ENCODE measurements around the gene RBM10. TPM values are rescaled to one million over a fixed set of nuclear protein-coding genes. Genes with fewer than 3 reads are reported as not detected.

Gene RBM10
- total RNA-seq, 1 donor from 2014 or later, result 38.5 TPM

DNA sequence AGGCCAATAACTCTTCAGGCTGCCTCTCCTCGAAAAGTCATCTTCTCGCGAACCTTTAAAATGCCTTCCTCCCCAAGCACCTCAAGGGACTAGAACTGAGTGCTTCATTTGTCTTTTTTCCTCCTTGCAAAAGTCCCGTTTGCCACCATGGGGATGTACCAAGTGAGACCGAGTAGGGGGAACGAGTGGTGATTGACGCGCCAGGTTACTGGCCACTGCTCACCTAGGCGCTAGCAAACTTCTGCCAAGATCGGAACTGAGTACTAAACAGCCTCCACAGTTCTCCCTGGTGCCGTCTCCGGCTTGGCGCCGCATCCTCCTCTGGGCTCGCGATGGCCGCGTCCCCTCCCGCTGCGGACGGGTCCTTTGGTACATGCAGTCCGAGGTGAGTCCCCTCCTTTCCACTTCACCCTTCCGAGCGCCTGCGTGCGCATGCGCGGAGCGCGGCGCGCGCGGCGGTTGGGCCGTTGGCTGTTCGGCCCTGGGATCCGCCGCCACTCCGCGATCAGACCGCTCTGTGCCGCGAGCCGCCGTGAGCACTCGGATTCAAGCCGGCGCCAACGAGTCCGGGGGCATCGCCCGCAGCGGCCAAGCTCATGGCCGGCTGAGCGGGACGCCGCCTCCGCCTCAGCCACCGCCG lies 73.4 kb downstream of the RBM10 start, which contains the start of gene CDK16:
TSS of gene CDK16 (plus strand) at position 402 of the 640 bp plus-strand sequence. CDS start 4,877 bp downstream, outside the sequence.
- DNase-seq (ENCODE audit: low spot score), result peak; percentile 80

DNA sequence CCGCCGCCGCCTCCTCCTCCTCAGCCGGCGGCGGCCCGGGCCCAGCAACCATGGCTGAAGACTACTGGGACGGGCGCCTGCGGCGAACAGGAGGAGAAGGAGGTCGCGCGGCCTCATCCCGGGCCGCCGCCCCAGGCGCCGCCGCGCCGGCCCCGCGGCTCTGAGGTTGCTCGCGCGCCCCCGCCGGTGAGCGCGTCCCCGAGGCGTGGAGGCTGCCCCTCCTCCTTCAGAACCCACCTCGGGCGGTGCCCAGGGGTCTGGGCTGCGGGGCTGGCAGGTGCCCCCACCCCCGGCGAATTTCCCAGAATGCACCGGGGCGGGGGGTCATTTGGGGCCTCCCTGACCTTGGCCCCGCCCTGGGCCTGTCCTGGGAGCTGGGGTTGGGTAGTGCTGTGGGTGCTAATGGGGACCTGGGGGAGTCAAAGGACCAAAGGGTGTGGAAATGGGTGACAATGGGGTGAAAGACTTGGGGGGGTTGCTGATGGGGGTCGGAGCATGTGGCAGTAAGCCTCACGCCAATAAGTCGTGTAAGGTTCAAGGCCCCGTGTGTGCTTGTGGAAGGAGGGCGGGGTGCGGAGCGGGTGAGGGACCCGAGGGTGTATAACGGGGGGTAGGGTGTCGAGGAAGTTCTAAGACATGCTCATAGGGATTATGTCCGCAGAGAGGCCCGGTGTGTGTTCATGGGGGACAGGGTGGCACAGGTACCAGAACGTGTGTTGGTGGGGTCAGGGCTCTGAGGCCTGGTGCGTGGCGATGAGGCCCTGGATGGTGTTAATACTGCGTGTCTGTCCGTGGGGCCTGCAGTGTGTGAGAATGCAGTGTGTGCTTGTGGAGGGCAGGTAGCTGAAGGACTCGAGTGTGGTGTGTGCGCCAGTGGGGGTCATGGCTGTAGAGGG lies 74.1 kb downstream of the RBM10 start:
- DNase-seq (ENCODE audit: low spot score), result peak; percentile 60

DNA sequence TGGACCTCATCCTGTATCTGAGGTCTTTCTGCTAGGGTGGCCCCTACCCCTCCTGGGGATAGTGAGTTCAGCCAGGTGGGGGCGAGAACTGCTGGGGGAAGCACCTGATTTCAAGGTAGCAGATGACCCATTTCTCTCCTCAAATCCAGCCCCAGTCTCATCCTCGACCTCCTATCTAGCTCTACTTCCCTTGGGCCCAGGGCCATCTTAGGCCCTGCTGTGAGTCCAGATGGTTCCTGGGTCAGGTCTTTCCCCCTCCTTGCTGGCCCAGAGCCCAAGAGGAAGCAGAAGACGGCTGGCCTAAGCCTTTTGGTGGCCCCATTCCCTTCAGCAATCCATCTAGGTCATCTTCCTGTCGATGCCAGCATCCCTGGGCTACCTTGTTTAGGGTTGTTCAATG lies 76.7 kb downstream of the RBM10 start:
- no peak for DNase-seq (ENCODE audit: low spot score)

DNA sequence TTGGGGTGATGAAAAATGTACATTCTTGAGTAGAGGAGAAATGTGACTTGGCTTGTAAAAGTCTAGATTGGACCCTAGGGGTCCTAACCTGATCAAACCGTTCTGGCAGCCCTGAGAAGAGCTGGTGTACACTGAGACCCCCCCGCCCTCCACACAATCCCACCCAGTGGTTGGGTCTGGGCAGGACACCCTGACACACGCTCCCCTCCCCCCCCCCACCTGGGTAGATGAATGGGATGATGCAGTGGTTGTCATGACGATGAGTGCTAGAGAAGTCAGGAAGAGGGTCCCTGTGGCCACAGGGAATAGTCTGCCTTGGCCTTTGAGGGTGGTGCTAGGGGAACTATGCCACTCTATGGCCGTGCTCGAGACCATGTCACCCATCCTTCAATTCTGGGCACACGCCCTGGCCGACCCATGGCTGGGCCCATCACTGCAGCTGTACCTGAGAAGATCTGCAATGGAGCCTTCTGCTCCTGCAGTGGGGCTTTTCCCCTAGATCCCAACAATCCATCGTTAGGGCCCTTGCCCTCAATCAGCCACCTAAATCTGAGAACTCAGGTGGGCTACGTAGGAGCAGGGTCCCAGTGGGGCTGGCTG lies 77.8 kb downstream of the RBM10 start:
- no peak for DNase-seq (ENCODE audit: low spot score)

DNA sequence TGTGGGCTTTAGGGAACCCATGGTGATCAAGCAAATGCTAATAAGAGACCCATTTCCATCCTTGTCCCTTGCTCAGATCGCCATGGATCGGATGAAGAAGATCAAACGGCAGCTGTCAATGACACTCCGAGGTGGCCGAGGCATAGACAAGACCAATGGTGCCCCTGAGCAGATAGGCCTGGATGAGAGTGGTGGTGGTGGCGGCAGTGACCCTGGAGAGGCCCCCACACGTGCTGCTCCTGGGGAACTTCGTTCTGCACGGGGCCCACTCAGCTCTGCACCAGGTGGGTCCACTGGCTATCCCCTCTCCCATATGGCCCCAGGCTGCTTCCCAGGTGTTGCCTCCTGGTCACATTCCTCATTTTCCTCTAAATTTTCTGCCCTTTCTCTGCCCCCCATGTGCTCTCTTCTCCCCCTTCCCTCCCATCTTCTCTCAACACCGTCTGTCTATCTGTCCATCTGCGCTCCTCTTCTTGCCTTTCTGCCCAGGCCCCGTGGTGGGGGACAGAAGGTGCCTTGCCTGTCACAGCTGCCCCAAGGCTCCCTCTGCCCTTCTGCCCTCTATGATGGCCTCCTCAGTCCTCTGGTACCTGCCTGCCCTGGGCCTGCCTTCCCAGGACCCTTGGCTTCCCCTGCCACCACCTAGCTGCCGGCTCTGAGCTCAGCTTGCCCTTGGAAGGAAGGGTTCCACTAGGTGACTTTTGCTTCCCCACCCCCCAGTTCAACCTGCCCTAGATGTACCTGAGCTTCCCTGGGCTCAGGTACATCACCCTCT lies 78.6 kb downstream of the RBM10 start:
- no peak for DNase-seq (ENCODE audit: low spot score)

DNA sequence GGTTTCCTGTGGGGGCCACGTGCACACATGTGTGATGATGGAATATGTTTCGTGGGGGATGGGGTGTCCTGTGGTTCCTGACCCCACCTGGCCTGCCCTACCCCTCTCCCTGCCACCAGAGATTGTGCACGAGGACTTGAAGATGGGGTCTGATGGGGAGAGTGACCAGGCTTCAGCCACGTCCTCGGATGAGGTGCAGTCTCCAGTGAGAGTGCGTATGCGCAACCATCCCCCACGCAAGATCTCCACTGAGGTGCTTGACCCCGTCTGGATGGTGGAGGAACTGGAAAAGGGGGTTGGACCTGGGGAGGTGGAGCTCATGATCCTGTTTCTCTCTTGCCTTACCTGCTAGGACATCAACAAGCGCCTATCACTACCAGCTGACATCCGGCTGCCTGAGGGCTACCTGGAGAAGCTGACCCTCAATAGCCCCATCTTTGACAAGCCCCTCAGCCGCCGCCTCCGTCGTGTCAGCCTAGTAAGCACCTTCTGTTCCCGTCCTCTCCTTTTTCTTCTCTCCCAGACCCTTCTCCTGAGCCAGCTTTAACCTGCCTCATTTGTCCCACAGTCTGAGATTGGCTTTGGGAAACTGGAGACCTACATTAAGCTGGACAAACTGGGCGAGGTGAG lies 79.4 kb downstream of the RBM10 start:
- no peak for DNase-seq (ENCODE audit: low spot score)

DNA sequence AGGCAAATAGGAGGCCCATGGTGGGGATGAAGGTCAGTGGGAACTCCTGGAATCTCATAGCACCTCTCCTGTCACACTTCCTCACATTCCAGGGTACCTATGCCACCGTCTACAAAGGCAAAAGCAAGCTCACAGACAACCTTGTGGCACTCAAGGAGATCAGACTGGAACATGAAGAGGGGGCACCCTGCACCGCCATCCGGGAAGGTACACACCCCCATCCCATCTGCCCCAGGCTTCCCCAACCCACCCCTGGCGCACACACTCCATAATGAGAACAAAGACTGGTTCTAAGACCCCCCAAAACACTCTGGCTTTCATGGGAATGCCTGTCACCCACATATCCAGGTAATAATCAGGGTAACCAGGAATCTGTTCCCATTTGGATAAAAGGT lies 79.9 kb downstream of the RBM10 start:
- no peak for DNase-seq (ENCODE audit: low spot score)

DNA sequence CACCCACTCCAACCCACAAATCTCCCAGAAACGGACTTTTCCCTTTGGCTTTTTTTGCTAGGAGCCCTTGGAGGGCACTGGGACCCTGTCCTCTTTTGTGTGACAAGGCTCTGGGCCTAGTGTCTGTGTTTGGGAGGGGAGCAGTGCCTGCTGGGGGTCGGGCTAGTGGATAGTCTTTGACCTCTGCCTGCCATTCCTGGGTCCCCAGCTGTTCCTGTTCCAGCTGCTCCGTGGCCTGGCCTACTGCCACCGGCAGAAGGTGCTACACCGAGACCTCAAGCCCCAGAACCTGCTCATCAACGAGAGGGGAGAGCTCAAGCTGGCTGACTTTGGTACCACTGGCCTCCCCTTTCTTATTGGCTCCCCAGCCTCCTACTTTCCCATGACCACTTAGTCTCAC lies 81.0 kb downstream of the RBM10 start:
- DNase-seq (ENCODE audit: low spot score), result no peak

DNA sequence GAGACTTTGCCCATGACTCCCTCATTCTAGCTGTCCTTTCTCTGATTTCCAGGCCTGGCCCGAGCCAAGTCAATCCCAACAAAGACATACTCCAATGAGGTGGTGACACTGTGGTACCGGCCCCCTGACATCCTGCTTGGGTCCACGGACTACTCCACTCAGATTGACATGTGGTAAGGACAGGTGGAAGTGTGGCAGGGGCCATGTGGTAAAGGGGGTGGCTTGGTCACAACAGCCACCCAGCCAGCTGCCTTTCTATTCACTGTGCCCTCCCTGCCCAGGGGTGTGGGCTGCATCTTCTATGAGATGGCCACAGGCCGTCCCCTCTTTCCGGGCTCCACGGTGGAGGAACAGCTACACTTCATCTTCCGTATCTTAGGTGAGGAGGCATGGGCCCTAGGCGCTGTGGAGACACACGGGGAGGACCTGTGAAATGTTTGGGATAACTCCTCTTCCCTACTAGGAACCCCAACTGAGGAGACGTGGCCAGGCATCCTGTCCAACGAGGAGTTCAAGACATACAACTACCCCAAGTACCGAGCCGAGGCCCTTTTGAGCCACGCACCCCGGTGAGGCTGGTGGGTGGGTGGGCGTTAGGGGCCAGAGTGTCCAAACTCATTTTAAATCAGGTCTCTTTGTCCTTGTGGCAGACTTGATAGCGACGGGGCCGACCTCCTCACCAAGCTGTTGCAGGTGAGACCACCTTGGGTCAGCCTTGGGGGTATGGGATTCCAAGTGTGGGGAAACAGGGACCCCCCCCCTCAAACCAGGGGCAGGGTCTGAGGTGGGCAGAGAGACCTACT lies 81.7 kb downstream of the RBM10 start:
- DNase-seq (ENCODE audit: low spot score), result no peak

DNA sequence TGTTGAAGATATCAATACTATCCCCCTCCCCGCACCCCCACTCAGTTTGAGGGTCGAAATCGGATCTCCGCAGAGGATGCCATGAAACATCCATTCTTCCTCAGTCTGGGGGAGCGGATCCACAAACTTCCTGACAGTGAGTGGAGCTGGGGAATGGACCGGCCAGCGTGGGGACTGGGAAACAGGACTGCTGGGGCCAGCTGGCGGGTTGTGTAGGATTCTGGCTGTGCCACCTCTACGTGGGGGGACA lies 82.2 kb downstream of the RBM10 start:
- DNase-seq (ENCODE audit: low spot score), result no peak

DNA sequence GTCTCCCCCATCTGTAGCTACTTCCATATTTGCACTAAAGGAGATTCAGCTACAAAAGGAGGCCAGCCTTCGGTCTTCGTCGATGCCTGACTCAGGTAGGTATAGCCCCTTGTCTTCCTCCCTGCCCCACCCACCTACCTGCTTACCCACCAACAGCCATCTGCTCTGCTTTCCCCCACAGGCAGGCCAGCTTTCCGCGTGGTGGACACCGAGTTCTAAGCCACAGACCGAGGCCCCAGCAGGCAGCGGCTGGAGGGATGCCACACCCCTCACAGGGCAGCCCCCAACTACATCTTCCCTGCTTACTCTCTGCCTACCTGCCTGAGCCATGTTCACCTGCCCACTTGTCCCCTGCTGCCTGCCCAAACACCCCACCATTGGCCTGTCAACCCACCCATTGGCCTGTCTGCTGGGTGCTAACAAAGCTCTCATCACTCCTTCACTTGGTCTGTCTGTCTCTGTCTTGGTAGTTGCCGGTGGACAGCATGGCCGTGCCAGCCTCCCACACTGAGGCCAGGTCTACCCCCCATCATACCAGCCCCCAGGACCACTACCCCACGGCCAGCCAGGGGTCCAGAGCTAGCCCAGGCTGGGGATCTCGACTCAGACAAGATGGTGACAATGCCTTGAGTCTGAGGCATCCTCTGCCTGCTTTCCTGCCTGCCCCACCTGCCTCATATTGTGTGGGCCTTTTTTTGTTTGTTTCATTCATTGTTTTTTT lies 83.7 kb downstream of the RBM10 start:
- DNase-seq (ENCODE audit: low spot score), result no peak

DNA sequence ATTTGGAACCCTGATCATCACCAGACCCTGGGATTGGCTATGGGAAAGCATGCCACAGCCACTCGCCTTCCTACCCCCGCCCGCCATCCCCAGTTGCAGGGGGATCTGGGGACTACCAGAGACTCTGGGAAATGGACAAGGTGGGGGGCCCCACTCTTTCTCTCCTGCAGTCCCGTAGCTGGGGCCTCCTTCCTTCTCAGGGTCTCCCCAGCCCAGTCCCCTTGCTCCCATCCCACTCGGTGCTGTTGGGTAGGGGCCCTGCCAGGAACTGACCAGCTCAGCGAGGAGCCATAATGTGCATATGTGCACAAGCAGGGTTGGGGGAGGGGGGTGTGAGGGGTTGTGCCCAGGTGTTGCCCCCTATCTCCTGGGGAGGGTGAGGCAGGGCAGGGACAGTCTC lies 84.4 kb downstream of the RBM10 start:
- DNase-seq (ENCODE audit: low spot score), result no peak

DNA sequence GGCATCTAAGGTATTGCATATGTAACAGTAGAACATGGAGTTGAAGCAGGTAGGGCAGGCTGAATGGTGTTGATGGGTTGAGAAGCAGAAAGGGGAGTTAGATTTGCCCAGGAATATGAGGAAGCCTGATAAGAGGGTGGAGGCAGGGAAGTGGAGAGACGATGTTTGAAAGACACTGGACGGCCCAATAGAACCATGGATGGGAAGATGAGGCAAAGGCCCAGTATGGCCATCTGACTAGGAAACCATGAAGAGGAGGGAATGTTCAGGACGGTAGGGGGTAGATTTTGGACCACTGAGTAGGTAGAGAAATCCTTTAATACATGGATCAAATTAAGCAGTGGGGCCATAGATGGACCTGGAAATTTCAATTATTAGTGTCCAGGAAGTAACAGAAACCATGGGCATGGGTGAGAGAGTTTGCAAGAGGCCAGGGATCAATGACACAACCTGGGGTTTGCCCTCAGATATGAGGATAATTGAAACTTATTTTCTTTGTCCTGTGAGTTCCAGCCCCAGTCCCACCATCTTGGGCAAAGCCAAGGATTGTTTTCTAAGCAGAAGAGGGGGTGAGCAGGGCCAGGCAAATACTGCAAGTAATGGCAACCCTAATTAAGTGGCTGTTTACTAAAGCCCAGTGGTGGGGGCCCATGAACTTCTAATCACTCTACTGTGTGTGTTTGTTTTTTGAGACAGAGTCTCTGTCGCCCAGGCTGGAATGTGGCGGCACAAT lies 85.3 kb downstream of the RBM10 start:
- DNase-seq (ENCODE audit: low spot score), result no peak

DNA sequence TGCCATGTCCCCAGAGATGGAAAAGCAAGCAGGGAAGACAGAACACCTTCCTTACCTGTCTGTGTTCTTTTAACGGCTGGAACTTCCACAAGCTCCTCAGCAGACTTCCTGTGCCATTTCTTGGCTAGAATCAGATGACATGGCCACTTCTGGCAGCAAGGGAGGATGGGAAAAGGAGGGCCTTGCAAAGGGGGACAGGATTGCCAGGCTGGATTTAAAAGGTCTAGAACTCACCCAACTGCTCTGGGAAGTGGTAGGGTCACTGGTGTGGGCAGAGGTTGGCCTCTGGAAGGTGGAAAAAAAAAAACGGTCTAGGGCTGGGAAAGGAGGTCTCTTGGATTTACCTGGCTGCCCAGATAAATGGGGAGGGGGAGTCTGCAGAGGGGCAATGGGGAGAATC lies 86.1 kb downstream of the RBM10 start:
- DNase-seq (ENCODE audit: low spot score), result no peak

DNA sequence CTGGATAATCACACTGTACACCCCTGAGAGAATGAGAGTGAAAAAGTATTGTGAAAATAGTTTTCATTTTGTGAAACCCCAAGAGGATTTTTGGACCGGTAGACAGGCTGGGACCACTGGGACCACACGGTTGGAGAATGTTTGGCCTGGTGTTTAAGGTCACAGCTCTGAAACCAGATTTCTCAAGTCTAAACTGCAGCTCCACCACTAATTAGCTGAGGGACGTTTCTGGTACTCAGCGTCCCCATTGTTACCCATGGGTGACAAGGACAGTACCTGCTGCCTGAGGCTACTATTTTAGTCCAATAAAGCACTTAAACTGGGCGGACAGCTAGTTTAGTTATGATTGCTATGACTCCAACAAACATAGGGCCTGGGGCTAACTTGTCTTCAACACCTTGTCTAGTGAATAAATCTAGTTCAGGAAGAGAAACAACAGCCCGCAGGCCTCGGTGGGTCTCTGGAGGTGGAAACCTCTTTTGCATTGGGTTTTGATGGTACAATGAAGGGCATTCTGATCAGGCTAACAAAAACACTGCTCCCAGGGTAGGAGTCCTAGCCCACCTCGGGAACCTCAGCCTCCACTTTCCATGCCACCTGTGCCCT lies 87.3 kb downstream of the RBM10 start:
- no peak for DNase-seq (ENCODE audit: low spot score)

DNA sequence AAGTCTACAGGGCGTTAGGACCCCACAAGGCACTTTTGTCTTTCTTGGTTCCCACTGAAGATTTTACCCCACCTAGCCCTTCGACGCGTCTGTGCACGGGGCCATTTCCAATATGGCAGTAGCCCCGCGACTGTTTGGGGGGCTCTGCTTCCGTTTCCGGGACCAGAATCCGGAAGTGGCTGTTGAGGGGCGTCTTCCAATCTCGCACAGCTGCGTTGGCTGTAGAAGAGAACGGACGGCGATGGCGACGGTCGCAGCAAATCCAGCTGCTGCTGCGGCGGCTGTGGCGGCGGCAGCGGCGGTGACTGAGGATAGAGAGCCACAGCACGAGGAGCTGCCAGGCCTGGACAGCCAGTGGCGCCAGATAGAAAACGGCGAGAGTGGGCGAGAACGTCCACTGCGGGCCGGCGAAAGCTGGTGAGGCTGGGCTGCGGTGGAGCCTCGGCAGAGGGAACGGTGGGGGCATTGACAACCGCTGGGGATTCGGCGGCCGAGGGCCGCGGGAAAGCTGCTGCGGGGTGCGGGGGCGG lies 87.8 kb downstream of the RBM10 start, which contains the start of gene USP11:
TSS of gene USP11 (plus strand) at position 207 of the 530 bp plus-strand sequence. CDS start at position 242, 35 bp downstream.
- peak; percentile 68 for DNase-seq (ENCODE audit: low spot score)

DNA sequence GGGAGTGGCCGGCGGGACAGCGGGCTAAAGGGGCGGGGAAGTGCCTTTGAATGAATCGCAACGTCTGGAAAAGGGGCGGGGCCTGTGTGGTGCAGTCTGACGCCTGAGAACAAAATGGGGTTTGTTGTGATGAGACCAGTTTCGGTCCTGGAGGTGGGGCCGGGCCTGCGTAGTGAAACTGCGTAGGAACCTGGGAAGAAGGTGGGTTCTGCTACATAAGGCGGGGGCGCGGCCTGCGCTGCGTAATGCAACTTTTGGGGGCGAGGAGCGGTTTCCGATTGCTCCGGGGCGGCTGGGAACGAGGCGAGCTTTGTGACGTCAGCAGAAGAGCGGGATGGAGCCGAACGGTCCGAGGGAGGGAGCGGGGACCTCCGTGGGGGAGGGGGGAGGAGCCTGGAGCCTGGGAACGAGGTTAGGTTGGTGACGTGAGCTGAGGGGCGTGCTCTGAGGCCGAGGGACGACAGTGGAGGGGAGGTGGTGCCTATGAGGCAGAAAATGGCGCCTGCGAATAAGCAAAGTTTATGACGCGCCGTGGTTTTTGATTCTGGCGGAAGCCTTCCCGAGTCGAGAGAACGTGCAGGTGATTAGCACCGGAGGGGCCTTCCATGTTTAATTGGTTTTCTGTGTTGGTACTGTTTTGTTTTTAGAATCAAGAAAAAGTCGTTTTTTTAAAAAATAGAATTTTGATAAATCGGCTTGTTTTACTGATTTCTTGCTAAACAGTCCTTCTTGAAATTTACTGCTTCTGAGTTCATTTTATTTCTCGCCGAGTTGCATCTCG lies 88.5 kb downstream of the RBM10 start:
- peak; percentile 95 for DNase-seq (ENCODE audit: low spot score)

DNA sequence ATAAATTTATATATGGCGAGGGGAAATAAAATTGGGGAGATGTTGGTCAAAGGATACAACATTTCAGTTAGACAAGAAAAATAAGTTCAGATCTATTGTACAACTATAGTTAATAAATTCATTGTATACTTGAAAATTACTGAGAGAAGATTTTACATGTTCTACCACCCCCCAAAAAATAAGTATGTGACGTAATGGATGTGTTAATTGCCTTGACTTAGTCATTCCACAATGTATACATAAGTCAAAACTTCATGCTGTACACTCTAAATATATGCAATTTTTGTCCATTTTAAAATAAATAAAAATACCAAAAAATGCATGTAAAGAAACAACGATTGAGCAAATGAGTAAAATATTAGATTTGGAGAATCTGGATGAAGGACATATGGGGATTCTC lies 89.6 kb downstream of the RBM10 start:
- DNase-seq (ENCODE audit: low spot score), result no peak

Data from ureter (tissue), 1 donor.